Measurements from ENCODE around the gene ATMIN. TPM values are rescaled to one million over a fixed set of nuclear protein-coding genes. Genes with fewer than 3 reads are reported as not detected.

Gene ATMIN
- total and polyA plus RNA-seq, 2 of the 13 experiments (the other 11 are each of a cell fraction or from before 2014, with no cell fraction given), result 34.6 to 60.4 TPM

DNA sequence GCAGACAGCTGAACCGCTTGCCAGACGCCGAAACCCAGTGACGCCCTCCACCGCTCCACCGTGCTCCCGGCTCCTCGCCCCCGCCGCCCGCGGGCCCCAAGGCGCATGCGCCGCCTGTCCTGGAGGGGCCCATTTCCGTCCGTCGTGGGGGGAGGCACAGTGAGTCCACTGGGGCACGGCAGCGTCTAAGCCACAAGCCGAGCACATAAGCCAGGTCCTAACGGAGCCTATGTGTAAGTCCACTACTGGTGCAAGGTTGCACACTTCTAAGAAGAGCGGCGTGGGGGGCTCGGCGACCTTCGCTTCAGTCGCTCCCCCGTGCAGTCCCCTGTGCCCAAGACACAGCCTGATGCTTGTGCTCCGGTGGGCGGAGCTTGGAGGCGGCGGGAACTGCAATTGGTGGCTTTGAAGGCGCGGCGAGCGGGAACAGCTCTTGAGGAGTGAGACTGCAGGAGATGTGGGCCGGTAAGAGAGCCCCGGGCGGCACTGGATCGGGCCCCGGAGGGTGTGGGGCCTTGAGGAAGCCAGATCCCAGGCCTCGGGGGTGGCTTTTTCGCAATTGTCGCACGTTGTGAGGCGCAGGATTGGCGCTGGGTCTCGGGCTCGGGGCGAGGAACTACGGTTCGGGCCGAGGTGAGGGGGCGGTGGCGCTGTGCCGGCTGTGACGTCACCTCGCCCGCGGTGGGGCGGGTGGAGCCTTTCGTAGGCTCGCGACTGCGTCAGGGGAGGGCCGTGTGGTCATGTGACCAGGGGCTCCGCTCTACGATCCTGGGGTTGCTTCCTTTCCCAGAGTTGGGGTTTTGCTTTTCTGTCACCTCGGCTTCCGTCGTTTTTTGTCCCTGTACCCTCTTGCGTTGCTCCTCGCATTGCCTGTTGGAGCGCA, 28.6 kb upstream of the ATMIN start, which contains the start of the genes CENPN and CMC2 (continued):
- TF ChIP-seq, protein P1, sequence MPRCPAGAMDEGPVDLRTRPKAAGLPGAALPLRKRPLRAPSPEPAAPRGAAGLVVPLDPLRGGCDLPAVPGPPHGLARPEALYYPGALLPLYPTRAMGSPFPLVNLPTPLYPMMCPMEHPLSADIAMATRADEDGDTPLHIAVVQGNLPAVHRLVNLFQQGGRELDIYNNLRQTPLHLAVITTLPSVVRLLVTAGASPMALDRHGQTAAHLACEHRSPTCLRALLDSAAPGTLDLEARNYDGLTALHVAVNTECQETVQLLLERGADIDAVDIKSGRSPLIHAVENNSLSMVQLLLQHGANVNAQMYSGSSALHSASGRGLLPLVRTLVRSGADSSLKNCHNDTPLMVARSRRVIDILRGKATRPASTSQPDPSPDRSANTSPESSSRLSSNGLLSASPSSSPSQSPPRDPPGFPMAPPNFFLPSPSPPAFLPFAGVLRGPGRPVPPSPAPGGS (CRISPR knock-in tag; IDR thresholded peaks at IDR 0.05), result peak; percentile 79; the same call in 1 of the 2 replicates
- no peak for TF ChIP-seq PRPF4 (IDR thresholded peaks at IDR 0.05; ENCODE audit: low read depth, low read length, poor library complexity, severe bottlenecking)
- no peak; the same call in 1 of the 2 replicates for TF ChIP-seq ZNF446 (CRISPR knock-in tag; IDR thresholded peaks at IDR 0.05)
- peak; percentile 42; the same call in 1 of the 2 replicates for TF ChIP-seq FOXM1 (CRISPR knock-in tag; IDR thresholded peaks at IDR 0.05)
- TF ChIP-seq, protein P2, sequence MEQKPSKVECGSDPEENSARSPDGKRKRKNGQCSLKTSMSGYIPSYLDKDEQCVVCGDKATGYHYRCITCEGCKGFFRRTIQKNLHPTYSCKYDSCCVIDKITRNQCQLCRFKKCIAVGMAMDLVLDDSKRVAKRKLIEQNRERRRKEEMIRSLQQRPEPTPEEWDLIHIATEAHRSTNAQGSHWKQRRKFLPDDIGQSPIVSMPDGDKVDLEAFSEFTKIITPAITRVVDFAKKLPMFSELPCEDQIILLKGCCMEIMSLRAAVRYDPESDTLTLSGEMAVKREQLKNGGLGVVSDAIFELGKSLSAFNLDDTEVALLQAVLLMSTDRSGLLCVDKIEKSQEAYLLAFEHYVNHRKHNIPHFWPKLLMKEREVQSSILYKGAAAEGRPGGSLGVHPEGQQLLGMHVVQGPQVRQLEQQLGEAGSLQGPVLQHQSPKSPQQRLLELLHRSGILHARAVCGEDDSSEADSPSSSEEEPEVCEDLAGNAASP (CRISPR knock-in tag; IDR thresholded peaks at IDR 0.05; ENCODE audit: borderline replicate concordance), result peak; percentile 13; the same call in 1 of the 2 replicates
- TF ChIP-seq GLI4 (CRISPR knock-in tag; IDR thresholded peaks at IDR 0.05; ENCODE audit: borderline replicate concordance), result peak; percentile 85; the same call in 1 of the 2 replicates
- no peak; the same call in none of the 2 replicates for TF ChIP-seq GTF2F1 (IDR thresholded peaks at IDR 0.05; ENCODE audit: low read length)
- peak; percentile 2 for TF ChIP-seq ZNF780A (CRISPR knock-in tag; IDR thresholded peaks at IDR 0.05)
- no peak for TF ChIP-seq KLF9 (CRISPR knock-in tag; IDR thresholded peaks at IDR 0.05; ENCODE audit: low read depth)
- TF ChIP-seq SIN3A (IDR thresholded peaks at IDR 0.05; ENCODE audit: borderline replicate concordance, low read depth, low read length), result peak; percentile 77
- TF ChIP-seq DDIT3 (CRISPR knock-in tag; IDR thresholded peaks at IDR 0.05), result no peak; the same call in 1 of the 2 replicates
- TF ChIP-seq ZNF790 (CRISPR knock-in tag; IDR thresholded peaks at IDR 0.05; ENCODE audit: borderline replicate concordance), result no peak
- peak; percentile 70; the same call in 1 of the 2 replicates for TF ChIP-seq CREB3 (CRISPR knock-in tag; IDR thresholded peaks at IDR 0.05)
- peak; percentile 93 for TF ChIP-seq SMAD3 (CRISPR knock-in tag; IDR thresholded peaks at IDR 0.05)
- TF ChIP-seq RBM39 (IDR thresholded peaks at IDR 0.05; ENCODE audit: low read depth, low read length, poor library complexity, severe bottlenecking), result no peak
- no peak for TF ChIP-seq HES4 (CRISPR knock-in tag; IDR thresholded peaks at IDR 0.05; ENCODE audit: borderline replicate concordance)
- peak; percentile 90; the same call in 1 of the 2 replicates for TF ChIP-seq ZNF543 (CRISPR knock-in tag; IDR thresholded peaks at IDR 0.05)
- TF ChIP-seq HNF1A (IDR thresholded peaks at IDR 0.05; ENCODE audit: low read depth), result peak; percentile 16; the same call in 1 of the 2 replicates
- TF ChIP-seq HNF1A (CRISPR knock-in tag; IDR thresholded peaks at IDR 0.05; ENCODE audit: borderline replicate concordance), result peak; percentile 81; the same call in 1 of the 2 replicates
- TF ChIP-seq SATB2 (CRISPR knock-in tag; IDR thresholded peaks at IDR 0.05), result no peak; the same call in 1 of the 2 replicates
